Chondrocyte (in vitro differentiated cells): ENCODE results near the gene GPRASP3. TPM values are rescaled to one million over a fixed set of nuclear protein-coding genes. Genes with fewer than 3 reads are reported as not detected.

Experiments
- DNase-seq: peaks from one replicate; pipeline ENCODE4 v3.0.0; 2021; ENCODE audit warnings: mixed read lengths, low spot score
- H3K27ac Mint-ChIP-seq: one replicate; pipeline ENCODE4 v1.8.0; 2021; ENCODE audit warnings: mild to moderate bottlenecking, moderate library complexity, mixed read lengths; ENCODE audit not compliant: unreplicated experiment
- H3K27me3 Mint-ChIP-seq: 2 replicates; pipeline ENCODE4 v1.8.0; 2021; ENCODE audit warnings: low read depth, mixed read lengths
- H3K36me3 Mint-ChIP-seq: 2 replicates; pipeline ENCODE4 v1.8.0; 2021; ENCODE audit warnings: low read depth, mixed read lengths
- H3K4me1 Mint-ChIP-seq: 2 replicates; pipeline ENCODE4 v1.8.0; 2021; ENCODE audit warnings: low read depth, mild to moderate bottlenecking, mixed read lengths
- H3K4me3 Mint-ChIP-seq: one replicate; pipeline ENCODE4 v1.8.0; 2021; ENCODE audit warnings: mild to moderate bottlenecking, moderate library complexity, mixed read lengths; ENCODE audit not compliant: unreplicated experiment
- H3K9me3 Mint-ChIP-seq: 2 replicates; pipeline ENCODE4 v1.8.0; 2021; ENCODE audit warnings: low read depth, mixed read lengths
- CTCF ChIP-seq: fragments of 200-600 bp; sonication (generic); IDR thresholded peaks from 2 replicates; pipeline ENCODE4 v1.5.0; 2021; ENCODE audit warnings: antibody characterized with exemption, mild to moderate bottlenecking, moderate library complexity
- total RNA-seq: library from RNA; stranded (reverse); gene quantifications from 3 replicates; pipeline ENCODE4 v1.2.1, GENCODE V29; 2021

GPRASP3 gene
- total RNA-seq, 1 donor from 2014 or later, result 2.5 TPM

GRCh38 chrX:102765217-102765616 is 44.7 kb downstream of the GPRASP3 start:
- Mint-ChIP-seq H3K36me3 (no peaks in the 10 kb centered on the region), H3K4me1 (peaks cover 10% of the 10 kb centered on the region), H3K27ac (no peak overlapping the region), H3K27me3 (no peaks in the 10 kb centered on the region), H3K4me3 (no peak overlapping the region), H3K9me3 (peaks cover 3% of the 10 kb centered on the region)
- no peak for DNase-seq
- TF ChIP-seq CTCF, result no peak

GRCh38 chrX:102765809-102766208 is 45.3 kb downstream of the GPRASP3 start:
- Mint-ChIP-seq H3K4me1 (peaks cover 12% of the 10 kb centered on the region), H3K9me3 (peaks cover 3% of the 10 kb centered on the region), H3K36me3 (no peaks in the 10 kb centered on the region), H3K27ac (no peak overlapping the region), H3K27me3 (no peaks in the 10 kb centered on the region), H3K4me3 (no peak overlapping the region)
- DNase-seq, result no peak
- no peak for TF ChIP-seq CTCF

DNA sequence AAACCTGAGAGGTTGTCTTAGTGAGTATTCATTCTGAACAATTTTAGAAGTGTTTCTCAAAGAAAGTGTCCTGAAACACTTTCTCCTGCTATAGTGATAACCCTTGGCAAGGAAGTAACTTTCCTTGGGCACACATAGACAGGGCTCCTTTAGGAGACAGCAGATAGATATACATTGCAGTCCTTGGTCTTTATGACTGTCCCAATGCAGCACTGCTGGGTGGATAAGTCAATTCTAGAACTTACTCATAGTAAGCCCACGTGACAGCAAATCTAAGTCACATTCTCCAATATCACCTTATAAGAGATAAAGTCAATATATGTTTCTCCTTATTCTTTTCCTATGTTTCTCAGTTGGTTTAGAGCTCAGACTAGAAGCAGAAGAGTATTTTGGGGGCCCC is 46.7 kb downstream of the GPRASP3 start:
- H3K27ac Mint-ChIP-seq, result no peak overlapping the region
- peaks cover 3% of the 10 kb centered on the region for H3K9me3 Mint-ChIP-seq

GRCh38 chrX:102768987-102769761 is 48.6 kb downstream of the GPRASP3 start:
- no peaks in the 10 kb centered on the region for H3K27me3 Mint-ChIP-seq
- peaks cover 12% of the 10 kb centered on the region for H3K4me1 Mint-ChIP-seq
- no peak for TF ChIP-seq CTCF
- peak overlapping the region; percentile 99 for H3K27ac Mint-ChIP-seq
- DNase-seq, result no peak
- H3K4me3 Mint-ChIP-seq, result peak overlapping the region; percentile 88
- no peaks in the 10 kb centered on the region for H3K36me3 Mint-ChIP-seq
- H3K9me3 Mint-ChIP-seq, result peaks cover 8% of the 10 kb centered on the region

More for the DNA sequence above, 46.7 kb downstream of the GPRASP3 start:
- no peak for DNase-seq
- H3K4me3 Mint-ChIP-seq, result no peak overlapping the region
- H3K27me3 Mint-ChIP-seq, result no peaks in the 10 kb centered on the region
- H3K4me1 Mint-ChIP-seq, result peaks cover 12% of the 10 kb centered on the region
- no peak for TF ChIP-seq CTCF
- H3K36me3 Mint-ChIP-seq, result no peaks in the 10 kb centered on the region

Other genes with a start within 250 kb of the GPRASP3 start
- not detected in 3 replicates for gene TCP11X2, start 248.9 kb upstream of the GPRASP3 start, total RNA-seq
- gene TMSB15A, start 204.0 kb upstream of the GPRASP3 start, total RNA-seq, result 1.1 to 4.6 TPM (median 4.4 TPM) in 3 replicates
- gene ARMCX5, start 121.2 kb upstream of the GPRASP3 start, total RNA-seq, result 10.2 to 14.9 TPM (median 12.3 TPM) in 3 replicates
- 2.1 to 3.6 TPM (median 2.2 TPM) in 3 replicates for gene GPRASP1, start 69.3 kb upstream of the GPRASP3 start, total RNA-seq
- 10.7 to 11.5 TPM (median 11.0 TPM) in 3 replicates for gene GPRASP2, start 8.3 kb upstream of the GPRASP3 start, total RNA-seq
- gene RAB40AL, start 216.5 kb downstream of the GPRASP3 start, total RNA-seq, result 0.70 to 1.6 TPM in 2 of 3 replicates, not detected in the other